ENCODE measurements around the gene GFPT2. TPM values are rescaled to one million over a fixed set of nuclear protein-coding genes. Genes with fewer than 3 reads are reported as not detected.

Gene GFPT2
- total and polyA plus RNA-seq, 9 of the 15 experiments (the other 6 are each of a cell fraction or from before 2014, with no cell fraction given) = 0.07 to 0.14 (median 0.08) TPM; not detected in 6

DNA sequence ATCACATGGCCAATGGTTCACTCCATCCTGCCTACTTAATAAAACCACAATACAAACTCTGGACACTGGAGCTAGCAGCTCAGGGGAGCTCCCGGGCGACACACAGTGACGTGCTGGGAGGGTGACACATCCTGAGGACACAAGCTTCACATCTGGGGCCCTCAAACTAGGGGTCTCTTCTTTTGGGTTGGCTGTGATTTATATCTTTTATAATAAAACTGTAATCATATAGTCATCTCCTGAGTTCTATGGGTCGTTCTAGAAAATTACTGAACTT is 49.2 kb downstream of the GFPT2 start:
- in situ Hi-C loops (cut with MboI) = no loop called here
- Histone ChIP-seq H3K4me3 (no peak overlapping the region), H4K20me1 (replicated peaks; ENCODE audit: control insufficient read depth, insufficient read depth, low read length) (no peaks in the 10 kb centered on the region), H3K27me3 (ENCODE audit: control insufficient read depth in 2 of 2, insufficient read depth in 2 of 2, low read length in 2 of 2) (peaks cover 38 to 63% of the 10 kb centered on the region in 2 experiments), H3K9me1 (ENCODE audit: control insufficient read depth, insufficient read depth, low read length) (no peaks in the 10 kb centered on the region), H3K9ac (ENCODE audit: insufficient read depth in 1 of 2, low read depth in 2 of 2, low read length in 2 of 2) (no peak overlapping the region), H3K36me3 (ENCODE audit: control insufficient read depth, insufficient read depth, low read length) (no peaks in the 10 kb centered on the region), H3K9me3 (replicated peaks; ENCODE audit: control insufficient read depth, insufficient read depth, low read depth, low read length) (no peaks in the 10 kb centered on the region), H3K79me2 (ENCODE audit: control insufficient read depth, insufficient read depth, low read length) (no peaks in the 10 kb centered on the region), H3K4me2 (ENCODE audit: insufficient read depth, low read length) (no peak overlapping the region), H3K27ac (ENCODE audit: extremely low read depth, low read depth, low read length) (no peak overlapping the region), H3K4me1 (replicated peaks in 1 of 2; ENCODE audit: control insufficient read depth in 2 of 2, insufficient read depth in 2 of 2, low read length in 2 of 2) (no peaks in the 10 kb centered on the region; a peak in 1 of 5 replicates), H2AFZ (ENCODE audit: low read depth, low read length) (no peak overlapping the region)
- TF ChIP-seq ZKSCAN3 (CRISPR knock-in tag; IDR thresholded peaks at IDR 0.05) = no peak
- no peak for TF ChIP-seq ZNF239 (CRISPR knock-in tag; IDR thresholded peaks at IDR 0.05)
- TF ChIP-seq, protein P1, sequence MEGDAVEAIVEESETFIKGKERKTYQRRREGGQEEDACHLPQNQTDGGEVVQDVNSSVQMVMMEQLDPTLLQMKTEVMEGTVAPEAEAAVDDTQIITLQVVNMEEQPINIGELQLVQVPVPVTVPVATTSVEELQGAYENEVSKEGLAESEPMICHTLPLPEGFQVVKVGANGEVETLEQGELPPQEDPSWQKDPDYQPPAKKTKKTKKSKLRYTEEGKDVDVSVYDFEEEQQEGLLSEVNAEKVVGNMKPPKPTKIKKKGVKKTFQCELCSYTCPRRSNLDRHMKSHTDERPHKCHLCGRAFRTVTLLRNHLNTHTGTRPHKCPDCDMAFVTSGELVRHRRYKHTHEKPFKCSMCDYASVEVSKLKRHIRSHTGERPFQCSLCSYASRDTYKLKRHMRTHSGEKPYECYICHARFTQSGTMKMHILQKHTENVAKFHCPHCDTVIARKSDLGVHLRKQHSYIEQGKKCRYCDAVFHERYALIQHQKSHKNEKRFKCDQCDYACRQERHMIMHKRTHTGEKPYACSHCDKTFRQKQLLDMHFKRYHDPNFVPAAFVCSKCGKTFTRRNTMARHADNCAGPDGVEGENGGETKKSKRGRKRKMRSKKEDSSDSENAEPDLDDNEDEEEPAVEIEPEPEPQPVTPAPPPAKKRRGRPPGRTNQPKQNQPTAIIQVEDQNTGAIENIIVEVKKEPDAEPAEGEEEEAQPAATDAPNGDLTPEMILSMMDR (IDR thresholded peaks at IDR 0.05 in 2 of 3, conservative IDR thresholded peaks at IDR 0.05 in 1 of 3; ENCODE audit: insufficient read depth in 2 of 3, low read depth in 1 of 3, low read length in 3 of 3) = peak in 1 of 3 experiments; percentile 6; a peak in 1 of 6 replicates
- no peak for TF ChIP-seq SUPT5H (IDR thresholded peaks at IDR 0.05)
- TF ChIP-seq, protein P2, sequence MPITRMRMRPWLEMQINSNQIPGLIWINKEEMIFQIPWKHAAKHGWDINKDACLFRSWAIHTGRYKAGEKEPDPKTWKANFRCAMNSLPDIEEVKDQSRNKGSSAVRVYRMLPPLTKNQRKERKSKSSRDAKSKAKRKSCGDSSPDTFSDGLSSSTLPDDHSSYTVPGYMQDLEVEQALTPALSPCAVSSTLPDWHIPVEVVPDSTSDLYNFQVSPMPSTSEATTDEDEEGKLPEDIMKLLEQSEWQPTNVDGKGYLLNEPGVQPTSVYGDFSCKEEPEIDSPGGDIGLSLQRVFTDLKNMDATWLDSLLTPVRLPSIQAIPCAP (CRISPR knock-in tag; IDR thresholded peaks at IDR 0.05; ENCODE audit: borderline replicate concordance) = no peak
- POLR2A ChIA-PET = interaction anchor here (0.8 to 0.9 kb wide), 2 partner anchors 8 to 10 kb away, joined by 3 to 4 read pairs; no protein-coding TSS in a partner anchor
- intact Hi-C loops (cut with micrococcal nuclease) = no loop called here
- BruUV-seq (replicated peaks) = no TSS peak
- 2% methylated on average over 4 of the region's 4 CpGs for WGBS (ENCODE audit: insufficient coverage, low coverage, missing lambda C conversion rate)
- ATAC-seq (no peak), DNase-seq (ENCODE audit: extremely low read depth in 1 of 4, low spot score in 3 of 4) (no peak), FAIRE-seq (no peak)
- CTCF ChIA-PET (ENCODE audit: low intra/inter-chr PET ratio) = no interaction called here

Measured in K562 (cell line).